ENCODE data around the gene ZDHHC5. TPM values are rescaled to one million over a fixed set of nuclear protein-coding genes. Genes with fewer than 3 reads are reported as not detected.

Gene ZDHHC5
- total and polyA plus RNA-seq, 9 donors, result 19.9 to 62.6 (median 39.9) TPM

DNA sequence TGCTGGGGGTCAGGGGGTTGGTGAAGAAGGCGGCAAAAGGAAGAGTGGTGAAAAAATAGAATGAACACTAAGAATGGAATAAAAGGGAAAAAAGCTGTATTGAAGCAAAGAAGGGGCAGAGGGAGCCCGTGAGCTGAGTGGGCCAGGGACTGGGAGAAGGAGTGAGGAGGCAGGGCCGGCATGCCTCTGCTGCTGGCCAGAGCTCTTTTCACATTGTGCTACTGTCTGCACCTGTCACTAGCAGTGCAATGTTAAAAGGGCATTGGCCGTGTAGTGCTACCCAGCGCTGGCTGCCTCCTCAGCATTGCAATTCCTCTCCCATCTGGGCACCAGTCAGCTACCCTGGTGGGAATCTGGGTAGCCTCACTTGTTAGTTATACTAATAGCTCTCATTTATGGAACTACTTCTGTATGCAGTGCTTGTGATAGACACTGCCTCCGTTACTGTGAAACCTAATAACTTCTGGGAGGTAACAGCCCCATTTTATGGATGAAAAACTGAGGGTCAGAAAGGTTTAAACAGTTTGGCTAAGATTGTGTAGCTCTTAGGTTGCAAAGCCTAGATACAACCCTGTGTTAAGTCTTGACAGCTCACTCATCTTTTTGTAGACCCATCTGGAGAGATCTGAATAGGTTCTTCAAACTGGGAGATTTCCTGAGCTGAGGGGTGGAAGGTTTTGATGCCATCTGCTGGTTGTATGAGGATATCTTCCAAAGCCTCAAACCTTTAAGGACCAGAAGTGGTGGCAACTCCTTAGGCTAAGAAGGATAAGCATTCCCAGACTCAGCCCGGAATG lies 26.7 kb upstream of the ZDHHC5 start:
- no peaks in the 10 kb centered on the region for H3K9me3 ChIP-seq
- no peak overlapping the region for H3K4me3 ChIP-seq
- TF ChIP-seq EP300 (IDR thresholded peaks at IDR 0.05), result no peak
- TF ChIP-seq, protein P1, sequence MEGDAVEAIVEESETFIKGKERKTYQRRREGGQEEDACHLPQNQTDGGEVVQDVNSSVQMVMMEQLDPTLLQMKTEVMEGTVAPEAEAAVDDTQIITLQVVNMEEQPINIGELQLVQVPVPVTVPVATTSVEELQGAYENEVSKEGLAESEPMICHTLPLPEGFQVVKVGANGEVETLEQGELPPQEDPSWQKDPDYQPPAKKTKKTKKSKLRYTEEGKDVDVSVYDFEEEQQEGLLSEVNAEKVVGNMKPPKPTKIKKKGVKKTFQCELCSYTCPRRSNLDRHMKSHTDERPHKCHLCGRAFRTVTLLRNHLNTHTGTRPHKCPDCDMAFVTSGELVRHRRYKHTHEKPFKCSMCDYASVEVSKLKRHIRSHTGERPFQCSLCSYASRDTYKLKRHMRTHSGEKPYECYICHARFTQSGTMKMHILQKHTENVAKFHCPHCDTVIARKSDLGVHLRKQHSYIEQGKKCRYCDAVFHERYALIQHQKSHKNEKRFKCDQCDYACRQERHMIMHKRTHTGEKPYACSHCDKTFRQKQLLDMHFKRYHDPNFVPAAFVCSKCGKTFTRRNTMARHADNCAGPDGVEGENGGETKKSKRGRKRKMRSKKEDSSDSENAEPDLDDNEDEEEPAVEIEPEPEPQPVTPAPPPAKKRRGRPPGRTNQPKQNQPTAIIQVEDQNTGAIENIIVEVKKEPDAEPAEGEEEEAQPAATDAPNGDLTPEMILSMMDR (IDR thresholded peaks at IDR 0.05), result peak; percentile 22 to 43 (median 30)
- no peaks in the 10 kb centered on the region for H3K27me3 ChIP-seq
- no peak overlapping the region for H3K27ac ChIP-seq
- intact Hi-C loops (cut with DNase I), result loop anchor here (2.0 to 10.0 kb wide), 5 partner anchors 72 to 316 kb away; partner anchors contain the start of genes UBE2L6 (in 3 of the 4) and TNKS1BP1 (in 1 of the 4)
- 40 to 42% (median 41%) methylated on average over 7 of the region's 7 CpGs for WGBS, 3 donors
- peaks cover 22% of the 10 kb centered on the region for H3K4me1 ChIP-seq (ENCODE audit: insufficient read depth)
- peak in 2 of 5 donors; percentile 39 to 60 for DNase-seq
- H3K36me3 ChIP-seq, result no peaks in the 10 kb centered on the region

DNA sequence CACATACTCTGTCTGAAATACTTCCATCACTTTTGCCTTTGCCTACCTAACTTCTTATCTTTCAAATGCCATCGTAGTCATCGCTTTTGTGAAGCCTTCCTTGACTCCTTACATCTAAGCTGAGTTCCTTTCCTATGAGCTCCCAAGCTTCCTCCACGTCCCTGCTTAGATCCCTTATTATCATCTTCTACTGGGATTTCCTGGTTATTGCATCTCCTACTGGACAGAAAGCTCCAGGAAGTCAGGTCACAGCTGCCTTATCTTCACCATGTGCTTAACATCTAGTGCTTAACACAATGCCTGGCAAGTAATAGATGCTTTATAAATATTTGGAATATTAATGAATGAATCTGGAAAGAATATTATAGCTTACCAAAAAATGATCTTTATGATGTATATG lies 24.1 kb upstream of the ZDHHC5 start:
- Histone ChIP-seq H3K27me3 (no peaks in the 10 kb centered on the region), H3K27ac (no peak overlapping the region), H3K9me3 (no peaks in the 10 kb centered on the region), H3K36me3 (no peaks in the 10 kb centered on the region), H3K4me3 (no peak overlapping the region), H3K4me1 (ENCODE audit: insufficient read depth) (peaks cover 36% of the 10 kb centered on the region)
- 63 to 72% (median 71%) methylated on average over 3 of the region's 3 CpGs for WGBS, 3 donors
- TF ChIP-seq POLR2A (IDR thresholded peaks at IDR 0.05) (no peak), EP300 (IDR thresholded peaks at IDR 0.05) (no peak)
- TF ChIP-seq, protein P1 (IDR thresholded peaks at IDR 0.05), result no peak
- intact Hi-C loops (cut with DNase I), result loop anchor here (5.0 to 10.0 kb wide), 3 partner anchors 77 to 319 kb away; partner anchors contain the start of genes UBE2L6 (in 2 of the 4) and TNKS1BP1 (in 1 of the 4)
- no peak for DNase-seq

DNA sequence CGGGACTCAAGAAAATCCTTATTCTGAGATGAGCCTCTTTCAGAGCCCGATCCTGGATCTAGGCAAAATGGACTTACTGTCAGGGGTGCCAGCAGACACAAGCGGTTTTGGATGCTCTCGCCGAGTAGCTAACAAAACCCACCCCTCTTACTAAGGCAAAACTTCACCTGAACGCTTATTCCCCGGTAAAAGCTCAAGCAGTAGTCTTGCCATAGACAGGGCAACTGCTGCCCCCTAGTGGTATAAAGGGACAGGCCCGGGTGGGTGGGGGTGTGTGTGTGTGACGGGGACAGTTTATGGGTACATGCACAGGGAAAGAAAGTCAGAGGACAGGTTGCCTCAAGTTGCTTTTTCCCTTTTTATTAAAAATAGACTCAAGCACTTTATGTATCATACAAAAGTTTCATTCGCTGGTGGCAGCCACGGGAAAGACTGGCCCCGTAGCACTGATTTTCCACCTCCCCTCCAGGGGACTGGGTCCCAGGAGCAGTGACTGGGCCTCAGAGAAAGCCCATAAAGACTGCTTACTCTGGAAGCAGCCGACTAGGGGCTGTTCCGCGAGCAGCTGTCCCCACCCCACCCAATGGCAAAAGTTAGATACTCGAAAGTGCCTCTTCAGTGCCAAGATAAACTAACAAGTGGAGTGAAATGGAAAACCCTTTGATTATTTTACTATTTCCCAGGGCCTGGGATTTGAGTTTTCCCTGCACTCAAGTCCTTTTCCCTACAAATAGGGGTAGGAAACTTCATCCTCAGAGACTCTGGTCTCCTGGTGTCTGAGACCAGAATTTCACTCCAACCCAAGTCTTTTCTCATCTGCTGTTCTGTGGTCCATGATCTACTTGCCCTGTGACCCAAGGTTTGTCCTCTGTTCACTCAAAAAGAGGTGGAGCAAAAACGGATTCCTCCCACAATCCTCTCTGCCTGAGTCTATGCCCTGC lies 22.9 kb upstream of the ZDHHC5 start:
- peak overlapping the region; percentile 7 to 59 for H3K27ac ChIP-seq
- 6 to 9% (median 6%) methylated on average over 17 of the region's 17 CpGs for WGBS, 3 donors
- H3K36me3 ChIP-seq, result no peaks in the 10 kb centered on the region
- DNase-seq, result peak; percentile 77 to 91 (median 83)
- intact Hi-C loops (cut with DNase I), result loop anchor here (5.0 to 10.0 kb wide), 3 partner anchors 78 to 320 kb away; partner anchors contain the start of genes UBE2L6 (in 2 of the 4) and TNKS1BP1 (in 1 of the 4)
- no peak overlapping the region for H3K4me3 ChIP-seq
- TF ChIP-seq POLR2A (IDR thresholded peaks at IDR 0.05) (no peak), EP300 (IDR thresholded peaks at IDR 0.05) (no peak)
- TF ChIP-seq, protein P1 (IDR thresholded peaks at IDR 0.05), result peak; percentile 67 to 81 (median 70)
- peaks cover 29% of the 10 kb centered on the region for H3K4me1 ChIP-seq (ENCODE audit: insufficient read depth)
- H3K27me3 ChIP-seq, result no peaks in the 10 kb centered on the region
- H3K9me3 ChIP-seq, result no peaks in the 10 kb centered on the region

DNA sequence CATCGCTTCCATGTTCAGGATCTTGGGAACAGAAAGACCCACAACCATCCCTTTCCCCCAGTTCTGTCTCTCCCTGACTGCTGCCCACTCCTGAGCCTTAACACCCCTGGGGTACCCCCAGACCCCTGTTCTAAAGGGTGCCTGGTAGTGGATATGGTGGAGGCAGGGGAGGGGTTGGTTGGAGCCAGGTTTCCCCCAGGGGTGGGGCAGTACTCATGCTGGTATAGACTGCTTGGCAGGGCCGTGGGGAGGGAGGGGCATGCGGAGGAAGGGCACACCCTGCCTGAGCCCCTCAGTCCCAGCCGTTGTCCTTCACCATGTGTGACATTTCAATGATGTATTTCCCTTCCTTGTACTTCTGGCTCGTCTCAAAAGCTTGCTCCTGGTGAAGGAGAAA lies 22.2 kb upstream of the ZDHHC5 start:
- TF ChIP-seq EP300 (IDR thresholded peaks at IDR 0.05), result no peak
- TF ChIP-seq, protein P1 (IDR thresholded peaks at IDR 0.05), result no peak
- TF ChIP-seq POLR2A (IDR thresholded peaks at IDR 0.05), result peak; percentile 4
- Histone ChIP-seq H3K4me3 (no peak overlapping the region), H3K36me3 (no peaks in the 10 kb centered on the region), H3K9me3 (no peaks in the 10 kb centered on the region), H3K27me3 (no peaks in the 10 kb centered on the region), H3K27ac (peak overlapping the region; percentile 7 to 59), H3K4me1 (ENCODE audit: insufficient read depth) (peaks cover 29% of the 10 kb centered on the region)
- DNase-seq, result peak in 4 of 5 donors; percentile 42 to 55 (median 54)
- WGBS, 3 donors, result 14 to 22% (median 15%) methylated on average over 5 of the region's 5 CpGs
- intact Hi-C loops (cut with DNase I), result loop anchor here in 2 of 4 donors (10.0 kb wide), 2 partner anchors 191 to 321 kb away; partner anchors contain the start of gene TNKS1BP1 (in 1 of the 2)
